IPS-11a (cell line): Measurements from ENCODE around the gene CCL4.

Source experiments
- H3K4me3 ChIP-seq: one replicate; pipeline ENCODE4 v1.5.1; 2013; ENCODE audit warnings: low read depth, low read length, control low read depth

The CCL4 gene

GRCh38 chr17:36142806-36143205 is 39.2 kb downstream of the CCL4 start:
- no peak overlapping the region for H3K4me3 ChIP-seq

GRCh38 chr17:36144014-36144413 is 40.4 kb downstream of the CCL4 start:
- no peak overlapping the region for H3K4me3 ChIP-seq

- no peak overlapping the region for H3K4me3 ChIP-seq
Measured at GRCh38 chr17:36144981-36145729, 41.5 kb downstream of the CCL4 start.

DNA sequence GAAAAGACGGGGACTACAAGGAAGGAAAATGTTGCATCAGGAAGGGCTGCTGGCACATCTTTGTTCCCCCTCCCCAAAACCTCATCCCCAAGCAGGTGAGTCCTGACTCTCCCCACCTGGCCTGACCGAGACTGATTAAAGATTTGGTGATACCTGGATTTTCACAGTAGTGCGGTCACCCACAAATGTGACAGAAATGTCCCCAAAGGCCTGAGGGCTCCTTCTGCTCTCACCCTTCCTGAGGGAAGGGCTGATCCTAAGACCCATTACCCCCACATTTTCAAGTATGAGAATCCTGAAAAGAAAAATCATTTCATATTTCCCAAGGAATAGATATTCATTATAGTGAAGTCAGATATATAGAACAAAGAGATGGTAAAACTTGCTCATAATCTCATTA is 44.0 kb downstream of the CCL4 start:
- H3K4me3 ChIP-seq, result no peak overlapping the region

- no peak overlapping the region for H3K4me3 ChIP-seq
Measured at GRCh38 chr17:36148559-36149295, 45.1 kb downstream of the CCL4 start.

- no peak overlapping the region for H3K4me3 ChIP-seq
Measured at GRCh38 chr17:36149296-36149820, 45.7 kb downstream of the CCL4 start.

DNA sequence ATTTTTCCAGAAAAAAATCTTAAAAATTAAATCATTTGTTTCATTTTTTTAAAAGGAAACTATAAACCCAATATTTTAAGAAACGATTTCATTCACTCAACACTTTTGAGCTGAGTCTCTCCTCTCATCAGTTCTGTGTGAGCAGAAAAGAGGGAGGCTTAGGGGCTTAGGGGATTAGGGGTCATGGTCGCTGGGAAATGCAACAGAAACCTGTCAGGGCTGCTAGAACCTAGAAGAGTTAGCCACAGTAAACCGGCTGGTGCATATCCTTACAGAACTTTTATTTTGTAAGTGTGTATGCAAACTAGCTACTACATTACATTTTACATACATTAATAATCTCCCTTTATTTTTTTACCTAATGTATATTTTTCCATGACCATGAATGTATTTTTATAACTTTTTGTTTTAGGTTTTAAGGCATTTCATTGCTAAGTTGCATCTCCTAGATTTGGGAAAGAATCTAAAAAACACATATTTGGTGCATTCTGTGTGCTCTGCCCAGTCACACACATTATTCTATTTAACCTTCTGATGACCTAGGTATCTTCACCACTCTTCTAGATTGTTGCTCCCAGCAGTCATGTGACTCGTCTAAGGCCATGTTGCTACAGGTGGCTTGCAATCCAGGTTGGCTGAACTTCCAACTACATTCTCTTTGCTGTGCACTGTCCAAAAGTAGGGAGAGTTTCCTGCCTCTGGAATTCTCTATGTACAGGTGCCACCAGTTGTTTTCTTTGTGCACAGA is 48.4 kb downstream of the CCL4 start:
- H3K4me3 ChIP-seq, result no peak overlapping the region

DNA sequence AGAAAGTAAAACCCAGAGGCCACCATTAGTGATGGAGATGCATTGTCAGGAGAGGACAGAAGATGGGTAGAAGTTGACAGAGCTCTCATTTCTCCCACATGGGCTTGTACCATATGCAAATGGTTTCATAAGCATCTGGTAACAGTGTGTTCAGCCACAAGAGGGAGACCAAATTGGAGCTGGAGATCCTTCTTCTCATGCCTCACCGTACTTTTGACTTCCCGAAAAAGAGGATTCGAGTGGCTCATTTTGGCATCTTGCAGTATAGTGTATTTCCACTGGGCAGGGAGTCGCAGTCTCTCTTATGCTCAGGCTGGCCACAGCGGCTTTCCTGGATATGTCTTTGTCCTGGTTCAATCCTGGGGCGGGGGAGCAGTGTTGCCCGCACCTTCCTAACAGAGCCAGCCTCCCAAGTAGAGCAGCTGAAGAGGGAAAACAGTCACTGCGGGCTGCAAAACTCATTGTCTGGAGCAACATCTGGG is 49.1 kb downstream of the CCL4 start:
- no peak overlapping the region for H3K4me3 ChIP-seq

DNA sequence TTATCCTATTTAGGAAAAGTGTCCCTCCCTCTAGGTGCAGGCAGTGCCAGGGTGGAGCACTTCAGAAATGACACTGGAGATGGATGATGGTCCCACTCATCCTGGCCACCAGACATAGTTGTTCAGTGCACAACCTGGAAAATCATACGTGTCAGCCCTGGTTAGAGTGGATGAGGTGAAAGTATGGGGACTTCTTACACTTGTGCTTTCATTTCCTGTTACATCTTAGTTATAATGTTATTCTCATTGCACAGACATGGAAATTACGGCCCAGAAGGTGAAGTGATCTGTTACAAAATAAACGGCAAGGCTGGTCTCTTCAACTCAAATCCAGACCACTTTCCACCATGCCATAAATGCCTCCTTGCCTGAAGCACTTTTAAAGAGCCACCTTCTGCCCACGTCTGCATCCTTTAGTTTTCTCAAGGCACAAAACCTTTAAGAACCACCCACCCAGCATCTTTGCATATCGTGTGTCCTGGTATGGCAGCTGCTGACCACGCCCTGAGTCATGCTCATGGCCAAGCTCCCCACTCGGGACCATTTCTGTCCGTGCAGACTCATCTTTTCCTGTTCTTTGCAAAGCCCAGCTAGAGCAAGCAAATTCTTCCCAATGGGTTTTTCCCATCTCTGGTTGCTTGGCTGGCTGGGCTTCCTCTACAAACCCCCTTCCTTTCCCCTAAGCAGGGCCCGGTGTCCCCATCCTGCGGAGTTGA is 50.4 kb downstream of the CCL4 start:
- H3K4me3 ChIP-seq, result no peak overlapping the region
